Measurements from ENCODE around the gene MCM6. TPM values are rescaled to one million over a fixed set of nuclear protein-coding genes. Genes with fewer than 3 reads are reported as not detected.
"Not testable (repeated sequence)": the region's sequence is repeated elsewhere in the genome, so short reads cannot be mapped to it uniquely, and the experiment has no call there.

Gene MCM6
- 100 to 1,000 TPM; 159 to 249 TPM for total RNA-seq

GRCh38 chr2:135876066-135876711 is at the start of gene MCM6:
Gene MCM6 (minus strand): TSS chr2:135876443. CDS start chr2:135876365, 78 bp downstream.
- Mint-ChIP-seq H3K36me3 (peaks cover 38 to 44% of the 10 kb centered on the region in 2 donors), H3K27ac (peak within 1 kb of the TSS; percentile 95 to 98), H3K9me3 (no peaks in the 10 kb centered on the region)
- ATAC-seq (peak; percentile 92), DNase-seq (ENCODE audit: low spot score in 2 of 2) (peak; percentile 97 to 99)

DNA sequence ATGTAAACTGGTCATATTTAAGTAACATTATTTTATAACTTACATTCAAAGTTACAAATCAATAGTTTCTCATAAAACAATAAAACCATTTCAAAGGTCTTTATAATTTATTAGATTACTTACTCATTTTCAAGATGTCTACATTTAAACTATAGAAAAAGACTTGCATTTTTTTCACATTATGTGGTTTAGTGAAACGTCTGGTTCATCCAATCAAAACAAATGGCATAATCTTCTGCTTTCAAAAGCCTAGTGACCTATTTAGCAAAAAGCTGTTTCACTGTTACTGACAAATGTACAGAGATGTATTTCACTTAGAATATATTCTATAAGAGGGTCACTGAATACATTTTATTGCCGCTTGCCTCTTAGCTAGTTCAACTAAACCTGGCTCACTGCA is 49.3 kb upstream of the MCM6 start:
- DNase-seq (ENCODE audit: low spot score in 2 of 2) (no peak), ATAC-seq (no peak)
- Mint-ChIP-seq H3K36me3 (peaks cover 0 to 19% of the 10 kb centered on the region in 2 donors), H3K27ac (no peak overlapping the region), H3K9me3 (no peaks in the 10 kb centered on the region)

DNA sequence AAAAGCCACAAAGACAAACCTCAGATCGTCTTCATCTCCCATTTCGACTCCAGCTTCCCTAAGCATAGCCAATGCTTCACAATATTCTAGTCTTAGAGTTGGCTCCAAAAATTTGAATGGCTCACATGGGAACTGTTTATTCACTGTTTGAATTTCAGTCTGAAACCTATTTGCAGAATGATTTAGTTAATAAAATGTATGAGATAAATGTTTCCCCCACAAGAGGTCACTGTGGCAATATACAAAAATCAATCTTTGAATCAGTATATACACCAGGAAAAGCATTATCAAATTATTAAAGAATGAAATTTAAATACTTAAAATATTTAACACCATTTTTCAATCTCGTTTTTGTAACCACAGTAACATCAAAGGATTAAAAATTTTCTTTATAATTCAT is 40.0 kb upstream of the MCM6 start:
- DNase-seq (ENCODE audit: low spot score in 2 of 2) (no peak), ATAC-seq (peak in 1 of 2 donors; percentile 30)
- no peak overlapping the region for H3K27ac Mint-ChIP-seq

GRCh38 chr2:135914485-135914884 is 38.2 kb upstream of the MCM6 start:
- no peak for ATAC-seq
- H3K27ac Mint-ChIP-seq, result no peak overlapping the region

More for the DNA sequence above, 40.0 kb upstream of the MCM6 start:
- no peaks in the 10 kb centered on the region for H3K9me3 Mint-ChIP-seq
- H3K36me3 Mint-ChIP-seq, result peaks cover 0 to 15% of the 10 kb centered on the region in 2 donors

GRCh38 chr2:135913727-135914365 is 37.6 kb upstream of the MCM6 start:
- Mint-ChIP-seq H3K27ac (no peak overlapping the region), H3K36me3 (peaks cover 0 to 30% of the 10 kb centered on the region in 2 donors), H3K9me3 (no peaks in the 10 kb centered on the region)
- DNase-seq (ENCODE audit: low spot score in 2 of 2) (peak in 1 of 2 donors; percentile 61), ATAC-seq (peak; percentile 38 to 40)

More at GRCh38 chr2:135914485-135914884, 38.2 kb upstream of the MCM6 start:
- no peaks in the 10 kb centered on the region for H3K9me3 Mint-ChIP-seq
- H3K36me3 Mint-ChIP-seq, result peaks cover 0 to 29% of the 10 kb centered on the region in 2 donors
- DNase-seq (ENCODE audit: low spot score in 2 of 2), result no peak

DNA sequence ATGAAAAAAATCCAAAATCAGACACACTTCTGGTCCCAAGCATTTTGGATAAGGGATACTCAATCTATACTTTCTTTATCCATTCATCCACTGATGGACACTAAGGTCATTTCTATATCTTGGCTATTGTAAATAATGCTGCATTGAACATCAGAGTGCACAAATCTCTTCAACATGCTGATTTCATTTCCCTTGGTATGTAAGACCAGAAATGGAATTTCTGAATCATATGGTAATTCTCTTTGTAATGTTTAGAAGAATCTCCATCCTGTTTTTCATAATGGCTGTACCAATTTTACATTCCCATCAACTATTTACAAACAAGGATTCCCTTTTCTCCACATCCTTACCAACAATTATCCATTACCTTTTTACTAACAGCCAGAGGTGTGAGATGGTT is 33.7 kb upstream of the MCM6 start:
- no peak overlapping the region for H3K27ac Mint-ChIP-seq
- no peak for ATAC-seq

DNA sequence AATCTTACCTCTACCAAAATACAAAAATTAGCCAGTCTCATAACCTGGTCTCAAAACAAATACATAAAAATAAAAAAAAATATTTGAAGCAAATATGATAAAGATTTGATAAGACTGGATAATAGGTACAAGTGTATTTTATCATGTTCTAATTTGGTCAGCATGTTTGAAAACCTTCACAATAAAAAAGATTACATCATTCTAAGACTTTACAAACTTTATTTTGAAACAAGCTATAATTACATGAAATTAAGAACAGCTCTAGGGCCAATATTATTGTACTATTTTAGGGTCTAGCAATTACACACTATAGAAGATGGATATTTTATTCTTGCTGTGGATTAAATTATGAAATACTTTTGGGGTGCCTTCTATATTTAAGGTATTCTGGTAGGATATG is 29.4 kb upstream of the MCM6 start:
- Mint-ChIP-seq H3K36me3 (peaks cover 0 to 26% of the 10 kb centered on the region in 2 donors), H3K27ac (no peak overlapping the region), H3K9me3 (no peaks in the 10 kb centered on the region)
- ATAC-seq (no peak), DNase-seq (ENCODE audit: low spot score in 2 of 2) (no peak)

More for the DNA sequence above, 33.7 kb upstream of the MCM6 start:
- H3K36me3 Mint-ChIP-seq, result peaks cover 0 to 34% of the 10 kb centered on the region in 2 donors
- H3K9me3 Mint-ChIP-seq, result no peaks in the 10 kb centered on the region
- DNase-seq (ENCODE audit: low spot score in 2 of 2), result no peak

- ATAC-seq (peak in 1 of 2 donors; percentile 38), DNase-seq (ENCODE audit: low spot score in 2 of 2) (no peak)
- no peaks in the 10 kb centered on the region for H3K9me3 Mint-ChIP-seq
- H3K36me3 Mint-ChIP-seq, result peaks cover 0 to 14% of the 10 kb centered on the region in 2 donors
- peak overlapping the region in 1 of 2 donors; percentile 30 for H3K27ac Mint-ChIP-seq
These were observed 28.2 kb upstream of the MCM6 start for GRCh38 chr2:135904341-135904989.

GRCh38 chr2:135903650-135904049 is 27.4 kb upstream of the MCM6 start:
- DNase-seq (ENCODE audit: low spot score in 2 of 2) (no peak), ATAC-seq (no peak)
- Mint-ChIP-seq H3K27ac (peak overlapping the region; percentile 62 to 85), H3K36me3 (peaks cover 1 to 8% of the 10 kb centered on the region in 2 donors), H3K9me3 (no peaks in the 10 kb centered on the region)

DNA sequence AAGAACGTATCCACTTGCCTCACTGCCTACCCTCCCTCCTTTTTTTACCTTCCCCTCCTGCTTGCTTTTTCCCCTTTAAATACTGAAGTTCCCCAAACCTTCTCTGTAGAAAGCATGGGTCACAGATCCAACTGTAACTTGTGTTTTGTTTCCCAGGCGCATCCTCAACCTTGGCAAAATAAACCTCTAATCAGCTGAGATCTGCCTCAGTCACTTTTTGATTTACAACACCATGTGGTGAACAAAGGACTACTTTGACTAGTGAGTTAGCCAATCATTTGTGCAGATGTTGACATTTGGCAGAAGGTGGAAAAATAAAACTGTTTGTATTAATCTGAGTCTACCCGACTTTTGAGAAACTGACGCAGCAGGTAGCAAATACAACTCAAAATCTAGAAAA is 23.3 kb upstream of the MCM6 start:
- Mint-ChIP-seq H3K36me3 (peaks cover 0 to 8% of the 10 kb centered on the region in 2 donors), H3K27ac (no peak overlapping the region), H3K9me3 (no peaks in the 10 kb centered on the region)
- ATAC-seq, result no peak
- DNase-seq (ENCODE audit: low spot score in 2 of 2), result no peak

DNA sequence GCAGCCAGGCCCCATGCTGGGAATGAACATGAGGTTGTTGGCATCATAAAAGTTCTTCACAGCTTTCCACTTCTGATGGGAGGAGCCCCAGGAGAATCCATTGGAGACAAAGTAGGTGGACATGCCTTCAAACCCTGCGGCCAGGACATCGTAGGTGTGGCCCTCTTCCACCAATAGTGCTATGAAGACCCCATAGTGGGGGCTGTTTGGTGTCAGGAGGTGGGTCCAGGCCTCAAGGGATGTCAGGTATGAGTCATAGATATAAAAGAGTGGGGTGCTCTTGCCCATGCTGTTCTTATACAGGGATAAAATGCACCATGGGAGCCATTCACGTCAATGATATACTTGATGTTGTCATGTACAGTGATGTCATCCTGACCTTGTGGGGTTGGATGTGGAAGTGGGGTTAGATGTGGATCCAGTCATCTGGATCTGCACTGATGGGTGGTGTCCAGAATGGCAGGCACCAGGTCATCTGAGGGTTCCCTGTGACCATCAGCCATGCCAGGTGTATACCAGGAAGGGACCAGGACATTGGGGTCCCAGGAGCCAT is 22.1 kb upstream of the MCM6 start:
- peak overlapping the region; percentile 46 to 79 for H3K27ac Mint-ChIP-seq
- H3K36me3 Mint-ChIP-seq, result peaks cover 0 to 8% of the 10 kb centered on the region in 2 donors
- ATAC-seq (peak in 1 of 2 donors; percentile 16), DNase-seq (ENCODE audit: low spot score in 2 of 2) (no peak)
- no peaks in the 10 kb centered on the region for H3K9me3 Mint-ChIP-seq

DNA sequence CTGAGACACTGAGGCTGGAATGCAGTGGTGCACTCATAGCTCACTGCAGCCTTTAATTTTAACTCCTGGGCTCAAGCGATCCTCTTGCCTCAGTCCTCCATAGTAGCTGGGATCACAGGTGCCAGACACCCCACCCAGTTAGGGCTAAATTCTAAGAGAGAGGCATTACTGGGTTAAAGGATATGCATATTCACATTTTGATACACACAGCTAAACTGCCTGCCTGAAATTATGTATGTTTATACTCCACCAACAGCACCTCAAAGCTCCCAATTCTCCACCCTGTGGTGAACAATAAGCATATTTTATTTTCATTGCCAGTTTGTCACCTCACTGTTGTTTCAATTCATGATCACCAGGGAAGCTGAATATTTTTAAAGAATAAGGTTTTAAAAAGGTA is 18.7 kb upstream of the MCM6 start:
- Mint-ChIP-seq H3K9me3 (no peaks in the 10 kb centered on the region), H3K27ac (no peak overlapping the region), H3K36me3 (peaks cover 0 to 8% of the 10 kb centered on the region in 2 donors)
- no peak for ATAC-seq
- DNase-seq (ENCODE audit: low spot score in 2 of 2), result no peak

DNA sequence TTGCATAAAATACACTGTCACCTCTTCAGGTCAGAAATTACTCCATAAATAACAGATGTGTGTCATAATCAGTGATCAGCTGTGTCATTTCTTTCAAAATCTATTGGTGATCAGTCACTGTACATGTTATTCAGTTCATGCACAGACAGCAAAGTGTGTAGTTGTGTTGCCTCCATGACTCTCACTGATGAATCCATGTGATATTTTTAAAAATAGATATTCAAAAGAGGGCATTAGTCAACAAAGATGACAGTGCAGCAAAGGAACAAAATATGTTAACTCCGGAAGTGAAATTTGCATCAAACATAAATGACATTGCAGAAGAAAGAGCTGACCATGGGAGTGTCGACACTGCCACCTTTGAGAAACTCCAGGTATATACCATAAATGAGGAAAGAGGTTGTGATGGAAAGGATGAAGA is 17.1 kb upstream of the MCM6 start:
- Mint-ChIP-seq H3K36me3 (peaks cover 4 to 11% of the 10 kb centered on the region in 2 donors), H3K9me3 (peaks cover 0 to 9% of the 10 kb centered on the region in 2 donors), H3K27ac (no peak overlapping the region)
- DNase-seq (ENCODE audit: low spot score in 2 of 2) (no peak), ATAC-seq (peak in 1 of 2 donors; percentile 44)

DNA sequence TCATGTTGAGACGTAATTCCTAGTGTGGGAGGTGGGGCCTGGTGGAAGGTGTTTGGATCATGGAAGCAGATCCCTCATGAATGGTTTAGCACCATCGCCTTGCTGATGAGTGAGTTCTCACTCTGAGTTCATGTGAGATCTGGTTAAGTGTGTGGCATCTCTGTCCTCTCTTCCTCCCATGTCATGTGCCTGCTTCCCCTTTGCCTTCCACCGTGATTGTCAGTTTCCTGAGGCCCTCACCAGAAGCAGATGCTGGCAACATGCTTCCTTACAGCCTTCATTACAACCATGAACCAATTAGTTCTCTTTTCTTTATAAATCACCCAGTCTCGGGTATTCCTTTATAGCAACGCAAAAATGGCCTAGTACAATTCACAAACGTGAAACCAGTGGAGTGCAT is 14.6 kb upstream of the MCM6 start:
- DNase-seq (ENCODE audit: low spot score in 2 of 2) (no peak), ATAC-seq (no peak)
- H3K27ac Mint-ChIP-seq, result no peak overlapping the region
- H3K9me3 Mint-ChIP-seq, result peaks cover 0 to 14% of the 10 kb centered on the region in 2 donors
- peaks cover 6 to 11% of the 10 kb centered on the region in 2 donors for H3K36me3 Mint-ChIP-seq

GRCh38 chr2:135890149-135890548 is 13.9 kb upstream of the MCM6 start:
- Mint-ChIP-seq H3K36me3 (peaks cover 6 to 11% of the 10 kb centered on the region in 2 donors), H3K27ac (no peak overlapping the region), H3K9me3 (peaks cover 0 to 14% of the 10 kb centered on the region in 2 donors)
- ATAC-seq (no peak), DNase-seq (ENCODE audit: low spot score in 2 of 2) (no peak)

GRCh38 chr2:135888587-135888986 is 12.3 kb upstream of the MCM6 start:
- not testable (repeated sequence) for H3K27ac Mint-ChIP-seq; ATAC-seq; DNase-seq (ENCODE audit: low spot score in 2 of 2)
- Mint-ChIP-seq H3K9me3 (peaks cover 0 to 14% of the 10 kb centered on the region in 2 donors), H3K36me3 (peaks cover 6 to 11% of the 10 kb centered on the region in 2 donors)

DNA sequence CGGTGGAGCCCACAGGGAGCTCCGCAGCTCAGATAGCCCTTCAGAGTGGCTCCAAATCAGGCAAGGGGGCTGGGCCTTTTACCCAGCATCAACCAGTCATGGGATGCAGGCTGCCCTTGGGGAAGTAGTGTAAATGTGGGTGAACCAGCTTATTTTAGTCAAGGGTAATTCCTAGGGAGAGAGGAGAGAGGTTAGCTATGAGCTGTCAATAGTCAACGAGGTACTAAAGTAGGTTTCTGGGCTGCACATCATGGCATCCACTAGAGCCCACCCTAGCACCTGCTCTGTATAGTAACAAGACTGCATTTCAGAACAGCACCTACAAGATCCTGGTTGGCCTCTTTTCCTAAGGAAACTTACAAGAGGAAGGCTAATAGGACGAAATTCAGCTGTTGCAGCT is 9.5 kb upstream of the MCM6 start:
- H3K36me3 Mint-ChIP-seq, result peaks cover 6 to 11% of the 10 kb centered on the region in 2 donors
- DNase-seq (ENCODE audit: low spot score in 2 of 2) (no peak), ATAC-seq (peak in 1 of 2 donors; percentile 13)
- no peak overlapping the region for H3K27ac Mint-ChIP-seq
- H3K9me3 Mint-ChIP-seq, result peaks cover 0 to 14% of the 10 kb centered on the region in 2 donors

All from activated naive CD4-positive, alpha-beta T cell treated with anti-CD3 and anti-CD28 coated beads, Interleukin-2, amount 50 U/mL, for 72 hours (primary cell).